ENCODE measurements around the gene TXNDC9.

Gene TXNDC9, protein sequence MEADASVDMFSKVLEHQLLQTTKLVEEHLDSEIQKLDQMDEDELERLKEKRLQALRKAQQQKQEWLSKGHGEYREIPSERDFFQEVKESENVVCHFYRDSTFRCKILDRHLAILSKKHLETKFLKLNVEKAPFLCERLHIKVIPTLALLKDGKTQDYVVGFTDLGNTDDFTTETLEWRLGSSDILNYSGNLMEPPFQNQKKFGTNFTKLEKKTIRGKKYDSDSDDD

DNA sequence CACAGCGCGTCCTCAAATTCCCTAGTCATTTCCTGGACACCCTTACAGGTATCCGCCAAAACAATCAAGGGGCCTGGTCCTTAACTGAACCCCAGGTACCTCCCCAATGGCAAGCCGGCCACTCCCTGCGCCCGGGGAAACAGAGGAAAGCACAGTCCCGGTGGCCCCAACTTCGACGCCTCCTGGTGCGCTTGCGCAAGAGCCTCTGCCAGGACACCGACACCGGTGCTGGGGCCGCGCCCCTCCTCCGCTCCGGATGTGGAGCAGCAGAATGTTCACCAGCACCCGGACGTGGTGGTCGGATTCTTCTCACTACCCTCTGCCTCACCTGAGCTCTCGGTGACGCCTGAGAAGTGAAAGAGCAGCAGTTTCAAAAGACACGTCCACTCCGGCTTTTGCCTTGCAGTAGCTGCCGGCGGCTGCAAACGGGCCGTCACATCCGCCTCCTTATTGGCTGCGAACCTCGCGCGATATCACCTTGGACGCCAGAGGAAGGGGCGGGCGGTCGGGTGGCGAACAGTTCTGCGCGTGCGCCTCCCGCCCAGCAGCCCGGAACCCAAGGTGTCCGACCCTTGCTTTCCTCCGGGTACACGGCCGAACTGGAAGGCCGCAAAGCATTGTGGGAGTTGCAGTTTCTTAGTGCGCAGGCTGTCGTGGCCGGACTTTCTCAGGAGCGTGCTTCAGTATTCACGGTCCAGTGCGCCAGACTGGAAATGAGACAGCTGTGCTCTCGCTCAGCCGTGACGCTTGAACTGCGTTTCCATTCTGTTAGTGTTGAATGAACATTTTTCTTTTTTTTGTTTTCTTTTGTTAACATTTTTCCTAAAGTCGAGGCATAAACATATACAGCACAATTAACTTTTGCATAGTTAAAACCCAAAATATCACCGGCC is at the start of gene TXNDC9:
Gene TXNDC9 (minus strand): TSS at position 423 of the 893 bp plus-strand sequence. CDS start 3,123 bp downstream, outside the sequence.
- H3K36me3 ChIP-seq (ENCODE audit: control insufficient read depth, insufficient read depth, low read length): peaks cover 2% of the 10 kb centered on the region
- TF ChIP-seq CTCF (IDR thresholded peaks at IDR 0.05; ENCODE audit: insufficient read depth, low read length, poor library complexity, severe bottlenecking): no peak
- peak; percentile 100 for DNase-seq (ENCODE audit: extremely low read depth, insufficient read length)
- peak within 1 kb of the TSS; percentile 96 for H3K4me3 ChIP-seq (replicated peaks; ENCODE audit: low read depth, low read length)
- H3K27me3 ChIP-seq (replicated peaks; ENCODE audit: control insufficient read depth, insufficient read depth, low read length): no peaks in the 10 kb centered on the region

DNA sequence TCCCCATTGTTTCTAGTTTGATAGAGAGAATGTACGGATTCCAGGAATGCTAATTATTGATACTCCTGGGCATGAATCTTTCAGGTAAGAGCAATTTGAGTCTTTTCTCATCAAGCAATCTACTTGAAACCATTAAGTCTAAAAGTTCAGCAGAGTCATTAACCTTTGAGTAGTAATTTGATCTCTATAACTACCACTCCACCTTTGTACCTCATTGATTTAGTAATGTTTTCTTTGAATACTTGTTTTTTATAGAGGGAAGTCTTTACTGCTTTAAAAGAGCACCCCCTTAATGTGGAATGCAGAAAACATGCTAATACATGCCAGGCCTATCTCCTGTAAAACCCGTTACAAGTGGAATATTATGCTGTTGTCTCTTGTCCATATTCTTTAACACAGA is 46.0 kb upstream of the TXNDC9 start:
- no peak for DNase-seq (ENCODE audit: extremely low read depth, insufficient read length)
- H3K4me3 ChIP-seq (replicated peaks; ENCODE audit: low read depth, low read length): no peak overlapping the region
- peaks cover 5% of the 10 kb centered on the region for H3K36me3 ChIP-seq (ENCODE audit: control insufficient read depth, insufficient read depth, low read length)
- no peak for TF ChIP-seq CTCF (IDR thresholded peaks at IDR 0.05; ENCODE audit: insufficient read depth, low read length, poor library complexity, severe bottlenecking)
- H3K27me3 ChIP-seq (replicated peaks; ENCODE audit: control insufficient read depth, insufficient read depth, low read length): no peaks in the 10 kb centered on the region

DNA sequence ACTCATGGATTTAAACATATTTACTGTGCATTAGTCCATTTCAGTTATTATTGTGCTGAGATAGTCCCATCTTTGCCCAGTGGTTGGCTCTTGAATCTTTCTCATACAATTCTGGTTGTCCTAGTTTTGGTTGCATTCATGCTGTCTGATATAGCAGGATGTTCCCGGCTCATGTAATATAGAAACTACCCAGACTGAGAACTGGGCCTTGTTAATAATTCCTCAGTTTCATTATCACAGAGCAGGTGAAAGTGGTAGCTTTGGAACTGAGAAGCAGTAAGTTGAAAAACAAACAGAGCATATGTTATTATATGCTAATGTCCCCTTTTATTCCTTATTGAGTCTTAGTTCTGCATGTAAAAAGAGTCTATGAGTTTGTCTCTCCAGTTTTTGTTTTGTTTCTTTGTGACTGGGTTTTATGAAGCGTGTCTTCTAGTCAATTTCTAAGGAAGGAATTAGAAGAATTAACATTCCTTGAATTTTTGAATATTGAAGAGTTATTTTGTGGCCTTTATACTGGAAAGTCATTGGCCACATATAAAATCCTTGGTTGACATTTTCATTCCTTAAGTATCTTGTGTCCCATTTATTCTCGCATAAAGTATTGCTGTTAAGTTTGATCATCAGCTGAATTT is 44.4 kb upstream of the TXNDC9 start:
- Histone ChIP-seq H3K27me3 (replicated peaks; ENCODE audit: control insufficient read depth, insufficient read depth, low read length) (no peaks in the 10 kb centered on the region), H3K36me3 (ENCODE audit: control insufficient read depth, insufficient read depth, low read length) (peaks cover 4% of the 10 kb centered on the region), H3K4me3 (replicated peaks; ENCODE audit: low read depth, low read length) (no peak overlapping the region)
- DNase-seq (ENCODE audit: extremely low read depth, insufficient read length): peak; percentile 11
- TF ChIP-seq CTCF (IDR thresholded peaks at IDR 0.05; ENCODE audit: insufficient read depth, low read length, poor library complexity, severe bottlenecking): no peak

DNA sequence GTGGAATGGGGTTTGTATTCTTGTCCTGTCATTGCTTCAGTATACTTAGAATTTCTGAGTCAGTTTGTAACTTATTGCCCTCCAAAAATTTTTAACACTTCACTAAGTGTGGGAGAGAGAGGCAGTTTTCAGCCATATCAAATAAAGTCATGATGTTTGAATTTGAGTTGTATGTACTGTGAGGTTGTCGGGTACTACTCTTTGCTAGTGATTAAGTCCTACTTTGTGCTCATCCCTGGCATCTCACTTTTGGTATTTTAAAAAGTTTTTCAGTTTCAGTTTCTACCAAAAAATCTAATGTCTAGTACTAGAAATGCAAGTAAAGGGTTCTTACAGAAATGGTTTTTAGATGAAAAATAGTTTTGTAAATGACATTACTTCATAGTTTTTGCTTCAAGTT is 41.7 kb upstream of the TXNDC9 start:
- H3K27me3 ChIP-seq (replicated peaks; ENCODE audit: control insufficient read depth, insufficient read depth, low read length): no peaks in the 10 kb centered on the region
- H3K36me3 ChIP-seq (ENCODE audit: control insufficient read depth, insufficient read depth, low read length): peaks cover 2% of the 10 kb centered on the region
- H3K4me3 ChIP-seq (replicated peaks; ENCODE audit: low read depth, low read length): no peak overlapping the region
- no peak for TF ChIP-seq CTCF (IDR thresholded peaks at IDR 0.05; ENCODE audit: insufficient read depth, low read length, poor library complexity, severe bottlenecking)
- DNase-seq (ENCODE audit: extremely low read depth, insufficient read length): no peak

GRCh38 chr2:99376254-99376864 is 40.2 kb upstream of the TXNDC9 start:
- H3K36me3 ChIP-seq (ENCODE audit: control insufficient read depth, insufficient read depth, low read length): peaks cover 2% of the 10 kb centered on the region
- no peaks in the 10 kb centered on the region for H3K27me3 ChIP-seq (replicated peaks; ENCODE audit: control insufficient read depth, insufficient read depth, low read length)
- no peak for DNase-seq (ENCODE audit: extremely low read depth, insufficient read length)
- no peak overlapping the region for H3K4me3 ChIP-seq (replicated peaks; ENCODE audit: low read depth, low read length)
- no peak for TF ChIP-seq CTCF (IDR thresholded peaks at IDR 0.05; ENCODE audit: insufficient read depth, low read length, poor library complexity, severe bottlenecking)
